ENCODE data around the gene PAFAH1B2.

DNA sequence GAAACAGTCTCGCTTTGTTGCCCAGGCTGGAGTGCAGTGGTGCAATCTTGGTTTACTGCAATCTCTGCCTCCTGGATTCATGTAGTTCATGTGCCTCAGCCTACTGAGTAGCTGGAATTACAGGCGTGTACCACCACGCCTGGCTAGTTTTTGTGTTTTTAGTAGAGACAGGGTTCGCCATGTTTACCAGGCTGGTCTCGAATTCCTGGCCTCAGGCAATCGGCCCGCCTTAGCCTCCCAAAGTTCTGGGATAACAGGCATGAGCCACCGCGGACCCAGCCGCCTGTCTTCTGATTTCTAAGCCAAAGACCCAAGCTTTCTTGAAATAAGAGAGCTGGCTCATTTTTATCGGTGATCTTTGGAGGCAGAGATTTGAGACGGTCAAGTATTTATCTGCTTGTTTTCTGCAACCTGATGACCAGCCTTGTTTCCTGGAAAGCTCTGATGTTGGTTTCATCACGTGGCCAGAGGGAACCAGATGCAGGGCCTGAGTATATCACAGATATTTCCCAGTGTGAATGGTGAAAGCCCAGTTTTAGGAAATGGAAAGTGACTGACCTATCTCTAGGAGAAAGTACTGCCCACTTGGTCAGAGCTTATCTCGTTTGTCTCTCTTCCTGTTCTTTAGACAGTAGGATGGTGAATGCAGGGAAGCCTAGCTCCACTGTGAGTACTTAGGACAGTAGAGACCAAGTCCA lies 28.8 kb downstream of the PAFAH1B2 start:
- TF ChIP-seq, protein P1, sequence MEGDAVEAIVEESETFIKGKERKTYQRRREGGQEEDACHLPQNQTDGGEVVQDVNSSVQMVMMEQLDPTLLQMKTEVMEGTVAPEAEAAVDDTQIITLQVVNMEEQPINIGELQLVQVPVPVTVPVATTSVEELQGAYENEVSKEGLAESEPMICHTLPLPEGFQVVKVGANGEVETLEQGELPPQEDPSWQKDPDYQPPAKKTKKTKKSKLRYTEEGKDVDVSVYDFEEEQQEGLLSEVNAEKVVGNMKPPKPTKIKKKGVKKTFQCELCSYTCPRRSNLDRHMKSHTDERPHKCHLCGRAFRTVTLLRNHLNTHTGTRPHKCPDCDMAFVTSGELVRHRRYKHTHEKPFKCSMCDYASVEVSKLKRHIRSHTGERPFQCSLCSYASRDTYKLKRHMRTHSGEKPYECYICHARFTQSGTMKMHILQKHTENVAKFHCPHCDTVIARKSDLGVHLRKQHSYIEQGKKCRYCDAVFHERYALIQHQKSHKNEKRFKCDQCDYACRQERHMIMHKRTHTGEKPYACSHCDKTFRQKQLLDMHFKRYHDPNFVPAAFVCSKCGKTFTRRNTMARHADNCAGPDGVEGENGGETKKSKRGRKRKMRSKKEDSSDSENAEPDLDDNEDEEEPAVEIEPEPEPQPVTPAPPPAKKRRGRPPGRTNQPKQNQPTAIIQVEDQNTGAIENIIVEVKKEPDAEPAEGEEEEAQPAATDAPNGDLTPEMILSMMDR (IDR thresholded peaks at IDR 0.05; ENCODE audit: control extremely low read depth in 1 of 3, insufficient read depth in 1 of 3, low read depth in 1 of 3, low read length in 3 of 3), result no peak
- TF ChIP-seq, protein P2, sequence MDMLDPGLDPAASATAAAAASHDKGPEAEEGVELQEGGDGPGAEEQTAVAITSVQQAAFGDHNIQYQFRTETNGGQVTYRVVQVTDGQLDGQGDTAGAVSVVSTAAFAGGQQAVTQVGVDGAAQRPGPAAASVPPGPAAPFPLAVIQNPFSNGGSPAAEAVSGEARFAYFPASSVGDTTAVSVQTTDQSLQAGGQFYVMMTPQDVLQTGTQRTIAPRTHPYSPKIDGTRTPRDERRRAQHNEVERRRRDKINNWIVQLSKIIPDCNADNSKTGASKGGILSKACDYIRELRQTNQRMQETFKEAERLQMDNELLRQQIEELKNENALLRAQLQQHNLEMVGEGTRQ (IDR thresholded peaks at IDR 0.05; ENCODE audit: low read length), result no peak
- no peak for TF ChIP-seq EZH2 (IDR thresholded peaks at IDR 0.05; ENCODE audit: low read depth, low read length, severe bottlenecking)
- TF ChIP-seq, protein P3, sequence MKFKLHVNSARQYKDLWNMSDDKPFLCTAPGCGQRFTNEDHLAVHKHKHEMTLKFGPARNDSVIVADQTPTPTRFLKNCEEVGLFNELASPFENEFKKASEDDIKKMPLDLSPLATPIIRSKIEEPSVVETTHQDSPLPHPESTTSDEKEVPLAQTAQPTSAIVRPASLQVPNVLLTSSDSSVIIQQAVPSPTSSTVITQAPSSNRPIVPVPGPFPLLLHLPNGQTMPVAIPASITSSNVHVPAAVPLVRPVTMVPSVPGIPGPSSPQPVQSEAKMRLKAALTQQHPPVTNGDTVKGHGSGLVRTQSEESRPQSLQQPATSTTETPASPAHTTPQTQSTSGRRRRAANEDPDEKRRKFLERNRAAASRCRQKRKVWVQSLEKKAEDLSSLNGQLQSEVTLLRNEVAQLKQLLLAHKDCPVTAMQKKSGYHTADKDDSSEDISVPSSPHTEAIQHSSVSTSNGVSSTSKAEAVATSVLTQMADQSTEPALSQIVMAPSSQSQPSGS (IDR thresholded peaks at IDR 0.05; ENCODE audit: low read length), result no peak

Measured in H1 (cell line).